ENCODE data around the gene MPPED1.

DNA sequence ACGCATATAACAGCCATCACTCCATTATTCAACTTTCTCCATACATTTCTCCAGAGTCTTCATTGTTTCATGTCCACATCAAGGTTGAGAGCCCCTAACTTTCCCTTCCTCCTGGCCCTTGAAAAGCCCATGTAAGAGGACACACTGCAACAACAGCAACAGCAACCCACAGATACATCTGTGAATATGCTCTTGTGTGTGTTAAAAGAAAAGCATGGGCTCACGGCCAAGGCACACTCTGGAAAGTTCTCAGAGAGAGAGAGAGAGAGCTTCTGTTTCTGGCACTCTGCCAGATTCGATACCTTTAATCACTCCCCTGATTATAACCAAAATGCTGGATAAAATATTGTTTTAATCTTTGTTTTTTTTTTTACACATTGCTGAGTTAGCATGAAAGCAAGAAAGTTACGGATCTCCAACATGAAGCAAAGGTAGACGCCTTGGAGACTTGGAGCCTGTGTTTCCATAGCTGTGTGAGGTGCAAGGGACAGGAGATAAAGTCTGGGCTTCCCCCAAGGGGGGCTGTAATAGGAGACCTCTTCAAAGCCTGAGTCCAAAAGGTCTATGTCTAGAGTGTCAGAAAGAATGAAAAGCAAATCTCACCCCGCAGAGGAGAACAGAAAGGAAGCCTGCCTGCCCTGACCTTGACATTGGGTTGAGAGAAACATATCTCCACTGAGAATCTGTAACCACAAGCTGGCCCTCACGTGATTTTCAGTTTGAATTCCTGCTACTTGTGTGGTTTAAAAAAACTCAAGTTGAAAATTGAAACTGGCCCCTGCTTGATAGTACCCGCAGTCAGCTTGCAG, 33.7 kb upstream of the MPPED1 start:
- no peak for TF ChIP-seq CTCF (conservative IDR thresholded peaks at IDR 0.05)
- no peak for TF ChIP-seq ZFX (IDR thresholded peaks at IDR 0.05)

All from C4-2B (cell line).